GM10847 (cell line): Measurements from ENCODE around the gene SLC30A1.
A peak's percentile ranks its signal among the peaks of the same experiment; 100 is the strongest.

Source experiments
- POLR2A ChIP-seq: IDR thresholded peaks from 2 replicates; pipeline ENCODE4 v1.6.1; 2011; ENCODE audit not compliant: insufficient read length; ENCODE audit errors: extremely low read depth

Gene SLC30A1

GRCh38 chr1:211611818-211612217 is 32.9 kb upstream of the SLC30A1 start:
- no peak for TF ChIP-seq POLR2A

- TF ChIP-seq POLR2A = no peak
These were observed 32.0 kb upstream of the SLC30A1 start for GRCh38 chr1:211610779-211611556.

- TF ChIP-seq POLR2A = no peak
These were observed 30.4 kb upstream of the SLC30A1 start for GRCh38 chr1:211609120-211610024.

- no peak for TF ChIP-seq POLR2A
These were observed 29.0 kb upstream of the SLC30A1 start for GRCh38 chr1:211607754-211608473.

- TF ChIP-seq POLR2A = no peak
These were observed 28.2 kb upstream of the SLC30A1 start for GRCh38 chr1:211606914-211607753.

- peak; percentile 34 for TF ChIP-seq POLR2A
These were observed 27.5 kb upstream of the SLC30A1 start for GRCh38 chr1:211606332-211606913.

GRCh38 chr1:211605603-211606331 is 26.8 kb upstream of the SLC30A1 start:
- TF ChIP-seq POLR2A = no peak

- TF ChIP-seq POLR2A = no peak
These were observed 26.1 kb upstream of the SLC30A1 start for GRCh38 chr1:211605034-211605433.

- no peak for TF ChIP-seq POLR2A
These were observed 25.6 kb upstream of the SLC30A1 start for GRCh38 chr1:211604548-211604947.

GRCh38 chr1:211603713-211604112 is 24.8 kb upstream of the SLC30A1 start:
- no peak for TF ChIP-seq POLR2A

GRCh38 chr1:211603191-211603701 is 24.3 kb upstream of the SLC30A1 start:
- no peak for TF ChIP-seq POLR2A

- TF ChIP-seq POLR2A = no peak
These were observed 23.2 kb upstream of the SLC30A1 start for GRCh38 chr1:211601982-211602670.

GRCh38 chr1:211601159-211601558 is 22.2 kb upstream of the SLC30A1 start:
- TF ChIP-seq POLR2A = no peak
